Measurements from ENCODE around the gene CCDC50.

The CCDC50 gene

DNA sequence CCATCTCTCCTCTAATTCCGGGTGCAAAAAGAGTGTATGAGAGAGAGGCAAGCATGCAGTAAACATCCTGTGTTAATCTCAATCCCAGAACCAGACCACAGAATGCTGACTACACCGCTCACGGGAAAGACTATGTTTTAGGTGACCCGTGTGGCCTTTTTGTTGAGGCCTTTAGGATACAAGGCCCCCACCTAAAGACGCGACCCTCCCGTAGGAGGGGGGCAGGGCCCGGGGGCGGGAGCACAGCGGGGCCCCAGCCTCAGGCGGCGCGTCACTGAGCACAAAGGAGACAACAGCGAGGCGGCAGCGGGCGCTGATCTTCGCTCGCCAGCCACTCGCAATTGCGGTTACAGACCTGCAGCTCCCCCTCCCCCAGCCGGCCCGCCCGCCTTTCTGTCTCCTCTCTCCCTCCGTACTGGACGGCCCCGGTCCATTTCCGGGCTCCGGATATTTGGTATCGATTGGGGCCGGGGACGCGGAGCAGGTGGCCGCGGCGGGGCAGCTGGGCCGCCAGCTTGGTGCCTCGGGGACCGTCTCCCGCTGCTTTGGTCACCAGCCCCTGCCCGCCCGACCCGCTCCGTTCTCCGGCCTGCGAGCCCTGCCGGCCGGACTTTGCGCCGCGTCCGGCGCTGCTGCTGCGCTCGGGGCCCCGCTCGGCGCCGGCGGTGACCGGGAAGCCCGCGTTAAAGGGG is at the start of gene CCDC50:
Gene CCDC50, plus strand, starts transcription at position 433 of the 692 bp plus-strand sequence. CDS start 281 bp downstream, outside the sequence.
- DNase-seq (ENCODE audit: low spot score), result peak; percentile 72

- DNase-seq (ENCODE audit: low spot score), result no peak
Observed at GRCh38 chr3:191280111-191280510, 49.1 kb upstream of the CCDC50 start.

DNA sequence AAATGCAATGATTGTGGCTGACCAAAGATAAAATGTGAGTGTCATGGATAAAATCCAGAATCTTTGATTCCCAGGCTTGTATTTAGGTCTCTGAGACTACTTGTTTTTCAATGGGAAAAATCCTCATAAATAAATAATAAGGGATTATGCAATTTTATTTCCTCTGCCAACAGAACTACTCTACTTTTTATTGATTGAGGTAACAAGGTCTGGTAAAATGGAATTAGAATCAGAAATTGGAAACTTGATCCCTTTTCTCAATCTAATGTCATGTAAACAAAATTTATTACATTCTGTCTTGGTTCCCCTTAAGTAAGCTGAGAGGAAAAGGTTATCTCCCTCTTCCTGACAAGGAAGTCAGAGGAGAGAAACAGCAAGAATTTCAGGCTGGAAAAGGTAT is 48.3 kb upstream of the CCDC50 start:
- no peak for DNase-seq (ENCODE audit: low spot score)

DNA sequence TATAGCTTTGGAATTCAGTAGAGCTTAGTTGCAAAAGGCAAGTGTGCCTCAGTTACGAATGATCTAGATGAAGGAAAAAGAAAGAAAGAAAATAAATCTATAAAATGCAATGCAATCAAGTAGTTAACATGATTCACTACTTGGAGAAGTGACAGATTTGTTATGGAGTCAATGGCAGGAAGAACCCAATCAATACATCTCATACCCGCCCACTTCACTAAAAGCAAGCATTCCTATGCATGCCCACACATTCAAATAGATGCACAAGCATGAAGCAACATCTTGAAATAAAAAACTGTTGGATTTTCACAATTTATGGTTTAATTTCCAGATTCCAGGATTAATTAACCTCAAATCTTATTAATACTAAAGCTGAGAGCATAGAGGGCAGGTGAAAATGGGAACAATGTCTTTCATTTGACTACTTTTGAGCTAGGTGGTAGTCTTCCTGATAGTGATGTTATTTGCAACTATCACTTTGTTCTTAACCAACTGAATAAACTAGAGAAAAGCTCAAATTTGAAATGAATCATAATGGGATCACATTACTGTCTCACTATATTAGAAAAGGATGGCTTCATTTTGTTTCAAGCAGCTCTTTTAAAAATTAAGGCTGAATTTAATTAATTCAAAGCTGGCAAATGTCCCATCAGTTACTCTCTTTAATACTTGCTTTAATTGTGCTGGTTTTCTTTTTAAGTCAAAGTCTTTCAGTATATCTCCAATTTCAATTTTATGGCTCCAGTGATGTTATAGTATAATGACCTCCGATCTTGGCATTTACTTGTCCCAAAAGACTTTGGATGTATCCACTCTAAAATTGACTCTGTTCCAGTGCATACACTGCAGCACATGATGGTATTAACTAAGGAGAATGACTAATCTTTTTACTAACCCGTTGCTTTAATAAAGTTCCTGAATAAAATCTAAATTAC is 46.7 kb upstream of the CCDC50 start:
- no peak for DNase-seq (ENCODE audit: low spot score)

GRCh38 chr3:191283400-191283799 is 45.8 kb upstream of the CCDC50 start:
- DNase-seq (ENCODE audit: low spot score), result no peak

GRCh38 chr3:191290311-191291025 is 38.7 kb upstream of the CCDC50 start:
- peak; percentile 62 for DNase-seq (ENCODE audit: low spot score)

DNA sequence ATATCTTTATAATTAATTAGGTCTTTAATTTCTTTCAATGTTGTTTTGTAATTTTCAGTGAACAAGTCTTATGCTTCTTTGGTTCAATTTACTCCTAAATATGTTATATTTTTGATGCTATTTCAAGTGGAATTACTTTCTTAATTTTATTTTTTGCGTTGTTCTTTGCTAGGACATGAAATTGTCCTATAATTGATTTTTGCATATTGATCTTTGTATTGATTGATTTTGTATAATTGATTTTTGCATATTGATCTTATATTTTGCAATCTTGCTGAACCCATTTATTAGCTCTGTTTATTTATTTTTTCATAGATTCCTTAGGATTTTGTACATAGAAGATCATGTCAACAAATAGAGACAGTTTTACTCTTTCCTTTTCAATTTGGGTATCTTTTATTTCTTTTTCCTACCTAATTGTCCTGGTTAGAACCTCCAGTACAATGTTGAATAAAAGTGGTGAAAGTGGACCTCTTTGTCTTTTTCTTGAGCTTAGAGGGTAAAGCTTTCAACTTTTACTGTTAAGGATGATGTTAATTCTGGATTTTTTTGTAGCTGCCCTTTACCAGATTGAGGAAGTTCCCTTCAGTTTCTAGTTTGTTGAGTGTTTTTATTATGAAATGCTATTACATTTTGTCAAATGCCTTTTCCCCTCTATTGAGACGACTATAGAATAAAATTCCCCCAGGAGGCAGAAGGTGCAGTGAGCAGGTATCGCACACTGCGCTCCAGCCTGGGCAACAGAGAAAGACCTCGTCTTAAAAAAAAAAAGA is 36.8 kb upstream of the CCDC50 start:
- no peak for DNase-seq (ENCODE audit: low spot score)

GRCh38 chr3:191294291-191294690 is 34.9 kb upstream of the CCDC50 start:
- DNase-seq (ENCODE audit: low spot score), result no peak

DNA sequence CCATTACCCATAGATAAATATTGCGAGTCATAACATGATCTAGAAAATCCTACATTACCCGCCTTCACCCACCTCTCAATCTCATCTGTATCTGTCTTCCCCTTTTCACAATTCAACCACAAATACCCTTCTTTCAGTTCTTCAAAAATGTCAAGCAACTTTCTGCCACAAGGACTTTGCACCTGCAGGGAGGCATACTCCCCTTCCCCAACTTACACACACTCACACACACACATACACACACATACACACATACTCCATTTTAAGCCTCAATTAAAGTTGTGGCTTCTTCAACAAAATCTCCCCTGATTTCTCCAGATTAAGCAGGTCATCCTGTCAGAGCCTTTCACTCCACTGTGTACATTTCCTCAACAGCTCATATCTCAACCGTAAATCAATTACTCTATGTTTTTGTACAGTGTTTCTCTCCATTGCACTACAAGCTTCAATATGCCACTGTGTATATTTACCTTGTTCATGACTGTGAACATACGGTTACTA is 33.1 kb upstream of the CCDC50 start:
- DNase-seq (ENCODE audit: low spot score), result peak; percentile 87

- DNase-seq (ENCODE audit: low spot score), result no peak
Observed at GRCh38 chr3:191298846-191299245, 30.3 kb upstream of the CCDC50 start.

DNA sequence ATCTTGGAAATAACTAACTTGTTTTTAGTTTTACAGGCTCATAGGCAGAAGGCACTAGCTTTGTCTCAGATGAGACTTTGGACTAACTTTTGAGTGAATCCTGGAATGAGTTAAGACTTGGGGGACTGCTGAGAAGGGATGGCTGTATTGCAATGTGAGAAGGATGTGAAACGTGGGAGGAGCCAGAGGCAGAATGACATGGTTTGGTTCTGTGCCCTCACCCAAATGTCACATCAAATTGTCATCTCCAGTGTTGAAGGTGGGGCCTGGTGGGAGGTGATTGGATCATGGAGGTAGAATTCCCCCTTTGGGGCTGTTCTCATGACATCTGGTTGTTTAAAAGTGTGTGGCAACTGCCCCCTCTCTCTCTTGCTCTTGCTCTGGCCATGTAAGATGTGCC is 28.8 kb upstream of the CCDC50 start:
- DNase-seq (ENCODE audit: low spot score), result peak; percentile 12

DNA sequence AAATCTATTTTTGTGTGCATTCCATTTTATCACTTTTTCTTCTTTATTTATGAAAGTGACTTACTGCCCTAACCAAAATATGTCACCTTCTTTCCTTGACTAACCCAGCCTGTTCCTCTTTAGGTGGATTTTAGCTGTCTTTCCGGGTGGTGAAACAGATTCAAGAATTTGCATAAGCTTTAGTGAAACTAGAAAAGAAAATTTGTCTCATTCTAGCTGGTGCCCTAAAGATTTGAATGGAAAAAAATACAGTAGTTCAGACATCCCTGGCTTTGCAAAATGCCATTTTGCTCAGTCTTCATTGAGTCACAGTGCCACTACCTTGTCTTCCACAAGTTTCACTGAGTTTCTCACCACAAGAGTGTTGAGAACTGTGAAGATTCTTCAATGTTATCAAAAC is 28.2 kb upstream of the CCDC50 start:
- DNase-seq (ENCODE audit: low spot score), result peak; percentile 62

DNA sequence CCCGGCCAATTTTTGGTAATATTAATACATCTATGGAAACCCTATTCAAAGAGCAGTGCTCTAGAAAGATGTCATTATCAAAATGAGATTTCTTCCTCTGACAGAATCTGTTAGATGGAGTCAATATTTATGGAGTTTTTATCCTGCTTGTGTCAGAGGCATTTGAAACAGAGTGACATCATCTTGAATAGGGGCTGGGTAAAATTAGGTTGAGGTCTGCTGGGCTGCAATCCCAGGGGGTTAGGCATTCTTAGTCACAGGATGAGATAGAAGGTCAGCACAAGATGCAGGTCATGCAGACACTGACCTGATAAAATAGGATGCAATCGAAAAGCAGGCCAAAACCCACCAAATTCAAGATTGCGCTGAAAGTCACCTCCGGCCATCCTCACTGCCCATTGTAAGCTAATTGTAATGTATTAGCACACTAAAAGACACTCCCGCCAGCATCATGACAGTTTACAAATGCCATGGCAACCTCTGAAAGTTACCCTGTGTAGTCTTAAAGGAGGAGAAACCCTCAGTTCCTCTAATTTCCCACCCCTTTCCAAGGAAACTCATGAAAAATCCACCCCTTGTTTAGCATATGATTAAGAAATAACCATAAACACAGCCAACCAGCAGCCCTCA is 27.3 kb upstream of the CCDC50 start:
- no peak for DNase-seq (ENCODE audit: low spot score)

DNA sequence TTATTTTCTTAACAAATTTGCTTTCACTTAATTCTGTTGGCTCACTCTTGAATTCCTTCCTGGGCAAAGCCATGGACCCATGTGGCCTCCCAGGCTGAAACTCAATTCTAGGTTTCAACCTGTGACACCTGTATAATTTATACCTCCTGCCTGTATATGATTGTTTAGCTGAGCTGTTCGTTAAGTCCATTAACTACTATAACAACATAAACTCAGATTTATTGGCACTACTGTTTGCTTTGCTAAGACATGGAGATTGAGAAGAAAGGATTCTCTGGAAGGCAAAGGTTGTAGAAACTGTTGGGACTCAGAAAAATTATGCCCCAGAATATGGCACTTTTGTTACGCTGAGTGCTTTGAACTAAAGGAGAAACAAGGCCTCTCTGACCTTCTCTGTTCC is 26.7 kb upstream of the CCDC50 start:
- no peak for DNase-seq (ENCODE audit: low spot score)

- DNase-seq (ENCODE audit: low spot score), result no peak
Observed at GRCh38 chr3:191303596-191303995, 25.6 kb upstream of the CCDC50 start.

- DNase-seq (ENCODE audit: low spot score), result no peak
Observed at GRCh38 chr3:191306428-191306827, 22.8 kb upstream of the CCDC50 start.

DNA sequence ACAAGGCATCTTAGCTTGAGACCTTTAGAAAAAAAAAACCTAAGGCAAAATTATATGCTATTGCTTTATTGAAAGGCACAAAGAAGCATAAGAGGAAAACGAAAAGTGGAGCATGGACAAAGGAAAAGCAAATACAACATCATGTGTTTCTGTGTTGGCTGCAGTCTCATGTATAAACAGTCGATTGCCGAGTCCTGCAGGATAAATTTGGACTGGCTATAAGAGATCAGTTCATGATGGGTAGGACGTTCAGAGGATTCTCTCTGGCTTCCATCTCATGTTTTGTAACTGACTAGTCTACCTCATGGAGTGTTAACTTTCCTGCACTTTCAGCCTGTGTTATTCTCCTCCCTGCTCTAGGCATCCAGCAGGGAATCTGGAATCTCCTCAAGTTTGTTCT is 21.9 kb upstream of the CCDC50 start:
- no peak for DNase-seq (ENCODE audit: low spot score)

DNA sequence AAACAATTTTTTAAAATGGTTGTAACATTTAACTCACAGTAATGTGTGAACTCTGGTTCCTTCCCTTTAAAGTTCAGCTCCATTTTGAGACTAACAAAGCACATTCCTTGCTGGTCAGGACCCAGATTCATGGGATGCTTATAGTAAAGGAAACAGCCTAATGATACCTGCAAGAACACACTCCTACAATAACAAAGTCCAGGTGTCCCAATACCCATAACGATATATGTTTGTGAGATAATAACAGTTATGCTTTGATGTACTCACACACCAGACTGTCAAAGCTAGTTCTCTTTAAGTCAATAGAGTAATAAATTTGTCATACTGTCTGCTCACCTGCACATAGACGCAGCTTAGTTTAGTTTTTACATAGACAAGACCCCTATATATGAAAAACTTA is 15.9 kb upstream of the CCDC50 start:
- DNase-seq (ENCODE audit: low spot score), result no peak

DNA sequence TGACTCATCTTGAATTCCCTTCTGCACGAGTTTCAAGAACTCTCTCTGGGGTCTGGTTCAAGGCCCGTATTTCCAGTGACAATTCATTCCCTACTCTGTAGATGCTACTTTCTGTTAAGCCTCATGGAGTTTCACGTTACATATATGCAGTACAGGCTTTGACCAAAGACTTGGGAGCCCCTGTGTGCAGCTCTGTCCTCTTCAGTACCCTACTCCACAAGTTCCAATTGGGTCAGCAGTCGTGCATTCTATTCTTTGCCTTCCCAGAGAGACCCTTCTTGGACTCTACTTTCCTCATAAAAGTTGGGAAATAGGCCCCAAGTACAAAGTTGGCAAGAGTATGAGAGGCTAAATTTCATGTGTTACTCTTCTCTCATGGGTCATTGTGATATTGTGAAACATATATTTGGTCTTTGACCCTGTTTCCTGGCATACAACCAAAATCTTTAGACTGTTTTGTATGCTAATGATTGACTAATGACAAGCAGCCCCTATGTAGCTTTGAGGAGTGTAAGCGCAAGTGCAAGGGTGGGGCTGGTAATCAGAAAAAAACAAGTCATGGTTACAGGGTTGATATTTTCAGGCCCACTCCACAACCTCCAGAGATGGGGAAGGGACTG is 15.0 kb upstream of the CCDC50 start:
- DNase-seq (ENCODE audit: low spot score), result no peak

DNA sequence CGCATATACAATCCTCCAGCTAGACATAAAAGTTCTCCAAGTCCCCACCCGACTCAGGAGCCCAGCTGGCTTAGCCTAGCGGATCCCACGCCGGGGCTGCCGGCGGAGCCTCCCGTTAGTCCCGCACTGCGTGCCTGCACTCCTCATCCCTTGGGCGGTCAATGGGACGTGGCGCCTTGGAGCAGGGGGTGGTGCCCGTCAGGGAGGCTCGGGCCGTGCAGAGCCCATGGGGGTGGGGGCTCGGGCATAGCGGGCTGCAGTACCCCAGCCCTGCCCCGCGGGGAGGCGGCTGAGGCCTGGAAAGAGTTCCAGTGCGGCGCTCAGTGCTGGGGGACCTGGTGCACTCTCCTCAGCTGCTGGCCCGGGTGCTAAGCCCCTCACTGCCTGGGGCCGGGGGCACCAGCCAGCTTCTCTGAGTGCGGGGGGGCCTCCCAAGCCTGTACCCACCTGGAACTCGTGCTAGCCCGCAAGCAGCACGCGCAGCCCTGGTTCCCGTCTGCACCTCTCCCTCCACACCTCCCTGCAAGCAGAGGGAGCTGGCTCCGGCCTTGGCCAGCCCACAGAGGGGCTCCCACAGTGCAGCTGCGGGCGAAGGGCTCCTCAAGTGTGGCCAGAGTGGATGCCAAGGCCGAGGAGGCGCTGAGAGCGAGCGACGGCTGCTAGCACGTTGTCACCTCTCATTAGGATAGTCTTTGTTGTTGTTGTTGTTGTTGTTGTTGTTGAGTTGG is 12.2 kb upstream of the CCDC50 start:
- DNase-seq (ENCODE audit: low spot score), result no peak

Measured in NAMALWA (cell line).